HTR-8/SVneo (cell line): ENCODE measurements around the gene IGFLR1.
"Not testable (repeated sequence)": the region's sequence is repeated elsewhere in the genome, so short reads cannot be mapped to it uniquely, and the experiment has no call there.

ENCODE experiments used
- DNase-seq: peaks from one replicate; pipeline ENCODE4 v3.0.0; 2011; ENCODE audit warnings: low spot score, mixed read lengths; ENCODE audit not compliant: insufficient read length
- FAIRE-seq: peaks from 2 replicates; lab custom pipeline; 2011; peaks lifted over from hg19 to GRCh38; lab: Jason Lieb, UNC

IGFLR1 gene

GRCh38 chr19:35727053-35727955, 14.9 kb downstream of the IGFLR1 start:
- no peak for FAIRE-seq

GRCh38 chr19:35725216-35725861, 16.9 kb downstream of the IGFLR1 start:
- no peak for DNase-seq

More at GRCh38 chr19:35727053-35727955, 14.9 kb downstream of the IGFLR1 start:
- DNase-seq: no peak

GRCh38 chr19:35724560-35724959, 17.7 kb downstream of the IGFLR1 start:
- DNase-seq: no peak
- FAIRE-seq: no peak

More at GRCh38 chr19:35725216-35725861, 16.9 kb downstream of the IGFLR1 start:
- FAIRE-seq: no peak

GRCh38 chr19:35724132-35724531, 18.1 kb downstream of the IGFLR1 start:
- not testable (repeated sequence) for FAIRE-seq, DNase-seq

- DNase-seq: no peak
- no peak for FAIRE-seq
These were observed 18.6 kb downstream of the IGFLR1 start for GRCh38 chr19:35723671-35724070.

GRCh38 chr19:35722897-35723296, 19.4 kb downstream of the IGFLR1 start:
- no peak for FAIRE-seq
- DNase-seq: no peak

GRCh38 chr19:35722461-35722860, 19.8 kb downstream of the IGFLR1 start:
- FAIRE-seq (no peak), DNase-seq (no peak)

GRCh38 chr19:35721374-35721773, 20.9 kb downstream of the IGFLR1 start:
- DNase-seq: no peak
- FAIRE-seq: no peak

GRCh38 chr19:35720648-35721047, 21.6 kb downstream of the IGFLR1 start:
- DNase-seq: no peak
- no peak for FAIRE-seq

- FAIRE-seq (no peak), DNase-seq (no peak)
These were observed 22.1 kb downstream of the IGFLR1 start for GRCh38 chr19:35720163-35720524.

GRCh38 chr19:35719402-35720162, 22.7 kb downstream of the IGFLR1 start:
- FAIRE-seq (no peak), DNase-seq (no peak)

- FAIRE-seq (no peak), DNase-seq (no peak)
These were observed 23.8 kb downstream of the IGFLR1 start for GRCh38 chr19:35718345-35719041.

GRCh38 chr19:35717665-35718344, 24.4 kb downstream of the IGFLR1 start, which contains the start of gene KMT2B:
TSS of gene KMT2B (plus strand) at chr19:35718003. CDS start at chr19:35718019, 16 bp downstream.
- FAIRE-seq (no peak), DNase-seq (peak; percentile 95)

- peak; percentile 46 for FAIRE-seq
- DNase-seq: peak; percentile 88
These were observed 25.2 kb downstream of the IGFLR1 start for GRCh38 chr19:35716801-35717664.

- FAIRE-seq (peak; percentile 65), DNase-seq (peak; percentile 57)
These were observed 26.1 kb downstream of the IGFLR1 start for GRCh38 chr19:35715981-35716800.

GRCh38 chr19:35715355-35715809, 26.9 kb downstream of the IGFLR1 start:
- DNase-seq: no peak

GRCh38 chr19:35714601-35715354, 27.5 kb downstream of the IGFLR1 start:
- FAIRE-seq (no peak), DNase-seq (no peak)

More at GRCh38 chr19:35715355-35715809, 26.9 kb downstream of the IGFLR1 start:
- no peak for FAIRE-seq
